Neural cell (in vitro differentiated cells): Measurements from ENCODE around the gene XIRP2. TPM values are rescaled to one million over a fixed set of nuclear protein-coding genes. Genes with fewer than 3 reads are reported as not detected.

Source experiments
- H2AFZ ChIP-seq: fragments of 200-600, 300-800 bp; sonication (generic), shearing (Covaris generic); 2 replicates; pipeline ENCODE4 v1.6.0; 2014; ENCODE audit warnings: low read depth, mild to moderate bottlenecking, antibody characterized with exemption, low read length, moderate library complexity
- H3F3A ChIP-seq: fragments of 200-600 bp; shearing (Covaris generic); 2 replicates; pipeline ENCODE4 v1.6.1; 2016; ENCODE audit warnings: mild to moderate bottlenecking, moderate library complexity, mixed read lengths, antibody characterized with exemption, low read length; ENCODE audit not compliant: insufficient read depth, poor library complexity, severe bottlenecking
- H3K27ac ChIP-seq: fragments of 200-600, 300-800 bp; sonication (generic), shearing (Covaris generic); 2 replicates; pipeline ENCODE4 v1.5.1; 2014; ENCODE audit warnings: mild to moderate bottlenecking, low read length, moderate library complexity
- H3K27me3 ChIP-seq: fragments of 300-800, 200-600 bp; sonication (generic), shearing (Covaris generic); 2 replicates; pipeline ENCODE4 v1.6.0; 2014; ENCODE audit warnings: mild to moderate bottlenecking, low read depth, low read length, moderate library complexity; ENCODE audit not compliant: insufficient read depth
- H3K36me3 ChIP-seq: fragments of 300-800, 200-600 bp; sonication (generic), shearing (Covaris generic); 2 replicates; pipeline ENCODE4 v1.5.1; 2014; ENCODE audit warnings: mild to moderate bottlenecking, antibody characterized with exemption, low read length, moderate library complexity; ENCODE audit not compliant: insufficient read depth
- H3K4me2 ChIP-seq: fragments of 300-800, 200-600 bp; sonication (generic), shearing (Covaris generic); 2 replicates; pipeline ENCODE4 v1.6.0; 2014; ENCODE audit warnings: mild to moderate bottlenecking, low read length
- H3K4me3 ChIP-seq: fragments of 300-800, 200-600 bp; sonication (generic), shearing (Covaris generic); 2 replicates; pipeline ENCODE4 v1.5.1; 2014; ENCODE audit warnings: mild to moderate bottlenecking, low read length, moderate library complexity
- H3K79me2 ChIP-seq: fragments of 200-600 bp; shearing (Covaris generic); replicated peaks from 2 replicates; pipeline ENCODE4 v1.6.0; 2014; ENCODE audit warnings: mild to moderate bottlenecking, low read length, moderate library complexity; ENCODE audit not compliant: insufficient read depth
- H3K9ac ChIP-seq: fragments of 300-800, 200-600 bp; sonication (generic), shearing (Covaris generic); 2 replicates; pipeline ENCODE4 v1.6.1; 2016; ENCODE audit warnings: mild to moderate bottlenecking, low read length, mixed read lengths
- H3K9me2 ChIP-seq: fragments of 200-600 bp; shearing (Covaris generic); 2 replicates; pipeline ENCODE4 v1.6.1; 2016; ENCODE audit warnings: mild to moderate bottlenecking, low read length, mixed read lengths; ENCODE audit not compliant: insufficient read depth
- H3K9me3 ChIP-seq: fragments of 200-600, 300-800 bp; sonication (generic), shearing (Covaris generic); 2 replicates; pipeline ENCODE4 v1.6.1; 2016; ENCODE audit warnings: mild to moderate bottlenecking, mixed run types, low read length, moderate library complexity, mixed read lengths
- H4K20me1 ChIP-seq: fragments of 200-600 bp; shearing (Covaris generic); 2 replicates; pipeline ENCODE4 v1.6.1; 2016; ENCODE audit warnings: mild to moderate bottlenecking, mixed run types; ENCODE audit not compliant: insufficient read depth
- EP300 ChIP-seq: fragments of 450-650 bp; conservative IDR thresholded peaks from 2 replicates; pipeline ENCODE4 v1.6.1; 2014; ENCODE audit warnings: antibody characterized with exemption, mild to moderate bottlenecking, moderate library complexity; ENCODE audit not compliant: poor library complexity, severe bottlenecking
- EZH2 ChIP-seq: fragments of 200-600, 300-800 bp; shearing (Covaris generic), sonication (generic); IDR thresholded peaks from 2 replicates; pipeline ENCODE4 v1.6.1; 2014; ENCODE audit warnings: antibody characterized with exemption, low read length, borderline replicate concordance, mild to moderate bottlenecking; ENCODE audit not compliant: insufficient read depth, poor library complexity, severe bottlenecking
- MXI1 ChIP-seq: fragments of 450-650 bp; conservative IDR thresholded peaks from 2 replicates; pipeline ENCODE4 v1.6.1; 2014; ENCODE audit warnings: antibody characterized with exemption, mild to moderate bottlenecking; ENCODE audit not compliant: poor library complexity, severe bottlenecking
- POLR2AphosphoS5 ChIP-seq: IDR thresholded peaks from 2 replicates; pipeline ENCODE4 v1.6.1; 2012
- RAD21 ChIP-seq: fragments of 450-650 bp; conservative IDR thresholded peaks from 2 replicates; pipeline ENCODE4 v1.6.1; 2014; ENCODE audit warnings: antibody characterized with exemption, mild to moderate bottlenecking, moderate library complexity
- SMC3 ChIP-seq: fragments of 450-650 bp; conservative IDR thresholded peaks from 2 replicates; pipeline ENCODE4 v1.6.1; 2014; ENCODE audit warnings: antibody characterized with exemption, mild to moderate bottlenecking, moderate library complexity; ENCODE audit not compliant: poor library complexity
- TAF1 ChIP-seq: IDR thresholded peaks from 2 replicates; pipeline ENCODE4 v1.6.1; 2012; ENCODE audit warnings: low read depth
- polyA plus RNA-seq: library from polyadenylated mRNA; depleted of rRNA; stranded (reverse); fragments of >200 nt; gene quantifications from 2 replicates; pipeline ENCODE4 v1.2.3, GENCODE V29; 2014
- TF ChIP-seq, protein P1 (sequence below): IDR thresholded peaks from 2 replicates; pipeline ENCODE4 v1.6.1; 2012; ENCODE audit warnings: borderline replicate concordance
- TF ChIP-seq, protein P2 (sequence below): fragments of 450-650 bp; IDR thresholded peaks from 2 replicates; pipeline ENCODE4 v1.5.1; 2014; ENCODE audit warnings: antibody characterized with exemption, mild to moderate bottlenecking, moderate library complexity; ENCODE audit not compliant: poor library complexity, severe bottlenecking

The XIRP2 gene
- polyA plus RNA-seq, 1 donor from 2014 or later: not detected

DNA sequence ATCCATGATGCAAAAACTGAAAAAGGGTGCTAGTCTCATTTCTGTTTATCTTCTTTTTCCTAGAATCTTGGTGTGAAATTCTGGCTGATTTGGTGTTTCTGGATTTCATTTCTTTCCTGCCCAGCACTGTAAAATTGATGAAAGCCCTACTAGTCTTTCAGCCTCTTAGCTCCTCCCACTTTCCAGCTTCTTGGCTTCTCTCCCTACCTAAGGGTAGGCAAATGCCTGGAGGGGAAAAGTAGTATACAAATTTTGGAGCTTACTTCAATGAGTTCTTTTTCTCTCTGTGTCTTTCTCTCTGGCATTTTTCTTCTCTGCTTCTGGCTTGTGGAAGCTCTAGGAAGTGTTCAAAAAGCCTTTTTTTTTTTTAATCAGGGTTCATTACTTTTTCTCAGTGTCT lies 160.5 kb downstream of the XIRP2 start:
- Histone ChIP-seq H3K79me2 (no peaks in the 10 kb centered on the region), H3K9me3 (no peaks in the 10 kb centered on the region), H3K4me2 (no peak overlapping the region), H3K4me3 (no peak overlapping the region), H3K27me3 (no peaks in the 10 kb centered on the region), H2AFZ (no peak overlapping the region), H3K9me2 (no peaks in the 10 kb centered on the region), H3K36me3 (no peaks in the 10 kb centered on the region), H3K9ac (no peak overlapping the region), H3K27ac (no peak overlapping the region), H3F3A (no peaks in the 10 kb centered on the region), H4K20me1 (no peaks in the 10 kb centered on the region)
- TF ChIP-seq POLR2AphosphoS5 (no peak), SMC3 (no peak), EP300 (no peak), TAF1 (no peak), RAD21 (no peak), EZH2 (no peak), MXI1 (no peak)
- TF ChIP-seq, protein P1, sequence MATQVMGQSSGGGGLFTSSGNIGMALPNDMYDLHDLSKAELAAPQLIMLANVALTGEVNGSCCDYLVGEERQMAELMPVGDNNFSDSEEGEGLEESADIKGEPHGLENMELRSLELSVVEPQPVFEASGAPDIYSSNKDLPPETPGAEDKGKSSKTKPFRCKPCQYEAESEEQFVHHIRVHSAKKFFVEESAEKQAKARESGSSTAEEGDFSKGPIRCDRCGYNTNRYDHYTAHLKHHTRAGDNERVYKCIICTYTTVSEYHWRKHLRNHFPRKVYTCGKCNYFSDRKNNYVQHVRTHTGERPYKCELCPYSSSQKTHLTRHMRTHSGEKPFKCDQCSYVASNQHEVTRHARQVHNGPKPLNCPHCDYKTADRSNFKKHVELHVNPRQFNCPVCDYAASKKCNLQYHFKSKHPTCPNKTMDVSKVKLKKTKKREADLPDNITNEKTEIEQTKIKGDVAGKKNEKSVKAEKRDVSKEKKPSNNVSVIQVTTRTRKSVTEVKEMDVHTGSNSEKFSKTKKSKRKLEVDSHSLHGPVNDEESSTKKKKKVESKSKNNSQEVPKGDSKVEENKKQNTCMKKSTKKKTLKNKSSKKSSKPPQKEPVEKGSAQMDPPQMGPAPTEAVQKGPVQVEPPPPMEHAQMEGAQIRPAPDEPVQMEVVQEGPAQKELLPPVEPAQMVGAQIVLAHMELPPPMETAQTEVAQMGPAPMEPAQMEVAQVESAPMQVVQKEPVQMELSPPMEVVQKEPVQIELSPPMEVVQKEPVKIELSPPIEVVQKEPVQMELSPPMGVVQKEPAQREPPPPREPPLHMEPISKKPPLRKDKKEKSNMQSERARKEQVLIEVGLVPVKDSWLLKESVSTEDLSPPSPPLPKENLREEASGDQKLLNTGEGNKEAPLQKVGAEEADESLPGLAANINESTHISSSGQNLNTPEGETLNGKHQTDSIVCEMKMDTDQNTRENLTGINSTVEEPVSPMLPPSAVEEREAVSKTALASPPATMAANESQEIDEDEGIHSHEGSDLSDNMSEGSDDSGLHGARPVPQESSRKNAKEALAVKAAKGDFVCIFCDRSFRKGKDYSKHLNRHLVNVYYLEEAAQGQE: no peak
- TF ChIP-seq, protein P2, sequence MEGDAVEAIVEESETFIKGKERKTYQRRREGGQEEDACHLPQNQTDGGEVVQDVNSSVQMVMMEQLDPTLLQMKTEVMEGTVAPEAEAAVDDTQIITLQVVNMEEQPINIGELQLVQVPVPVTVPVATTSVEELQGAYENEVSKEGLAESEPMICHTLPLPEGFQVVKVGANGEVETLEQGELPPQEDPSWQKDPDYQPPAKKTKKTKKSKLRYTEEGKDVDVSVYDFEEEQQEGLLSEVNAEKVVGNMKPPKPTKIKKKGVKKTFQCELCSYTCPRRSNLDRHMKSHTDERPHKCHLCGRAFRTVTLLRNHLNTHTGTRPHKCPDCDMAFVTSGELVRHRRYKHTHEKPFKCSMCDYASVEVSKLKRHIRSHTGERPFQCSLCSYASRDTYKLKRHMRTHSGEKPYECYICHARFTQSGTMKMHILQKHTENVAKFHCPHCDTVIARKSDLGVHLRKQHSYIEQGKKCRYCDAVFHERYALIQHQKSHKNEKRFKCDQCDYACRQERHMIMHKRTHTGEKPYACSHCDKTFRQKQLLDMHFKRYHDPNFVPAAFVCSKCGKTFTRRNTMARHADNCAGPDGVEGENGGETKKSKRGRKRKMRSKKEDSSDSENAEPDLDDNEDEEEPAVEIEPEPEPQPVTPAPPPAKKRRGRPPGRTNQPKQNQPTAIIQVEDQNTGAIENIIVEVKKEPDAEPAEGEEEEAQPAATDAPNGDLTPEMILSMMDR: no peak

DNA sequence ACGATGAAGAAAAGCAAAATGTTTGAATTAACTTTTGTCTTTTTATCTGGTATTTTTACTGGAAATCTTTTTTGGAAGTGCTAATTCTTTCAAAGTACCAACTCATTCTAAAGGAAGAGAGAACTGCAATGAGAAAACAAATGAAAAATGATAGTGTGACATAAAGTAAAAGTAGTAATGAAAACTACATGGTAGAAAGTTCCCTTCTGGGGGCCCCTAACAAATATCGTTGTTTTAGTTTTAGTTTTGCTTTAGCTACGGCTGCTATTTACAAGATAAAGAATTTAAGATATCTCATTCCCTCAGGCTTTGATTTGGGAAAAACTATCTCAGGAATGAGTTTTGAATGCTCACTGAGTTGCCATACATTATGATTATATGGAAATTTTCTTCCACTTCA lies 161.4 kb downstream of the XIRP2 start:
- Histone ChIP-seq H3K4me2 (no peak overlapping the region), H3F3A (no peaks in the 10 kb centered on the region), H3K9ac (no peak overlapping the region), H3K9me3 (no peaks in the 10 kb centered on the region), H2AFZ (no peak overlapping the region), H3K9me2 (no peaks in the 10 kb centered on the region), H3K27me3 (no peaks in the 10 kb centered on the region), H3K36me3 (no peaks in the 10 kb centered on the region), H3K4me3 (no peak overlapping the region), H4K20me1 (no peaks in the 10 kb centered on the region), H3K27ac (no peak overlapping the region), H3K79me2 (no peaks in the 10 kb centered on the region)
- no peak for TF ChIP-seq TAF1
- TF ChIP-seq EZH2: no peak
- no peak for TF ChIP-seq EP300
- TF ChIP-seq, protein P1: no peak
- no peak for TF ChIP-seq POLR2AphosphoS5
- TF ChIP-seq RAD21: no peak
- no peak for TF ChIP-seq SMC3
- no peak for TF ChIP-seq MXI1
